ENCODE data around the gene CRYBA2.
A peak's percentile ranks its signal among the peaks of the same experiment; 100 is the strongest.

The CRYBA2 gene

GRCh38 chr2:218993345-218994315 is at the start of gene CRYBA2:
Gene CRYBA2 (minus strand): TSS chr2:218993422. CDS start chr2:218993176, 246 bp downstream.
- no peak for DNase-seq

GRCh38 chr2:219042750-219043149 is 49.5 kb upstream of the CRYBA2 start:
- H3K9me3 ChIP-seq (ENCODE audit: severe bottlenecking) = no peaks in the 10 kb centered on the region
- no peak overlapping the region for H3K27ac ChIP-seq
- no peak overlapping the region for H3K4me3 ChIP-seq (ENCODE audit: low read depth, low read length)
- DNase-seq = no peak
- H3K36me3 ChIP-seq = no peaks in the 10 kb centered on the region
- H3K27me3 ChIP-seq (ENCODE audit: insufficient read depth, low read depth, severe bottlenecking) = no peaks in the 10 kb centered on the region
- TF ChIP-seq CTCF (IDR thresholded peaks at IDR 0.05; ENCODE audit: low read depth, low read length) = no peak

More at GRCh38 chr2:218993345-218994315, at the start of gene CRYBA2:
- H3K27me3 ChIP-seq (ENCODE audit: insufficient read depth, low read depth, severe bottlenecking) = no peaks in the 10 kb centered on the region
- TF ChIP-seq CTCF (IDR thresholded peaks at IDR 0.05; ENCODE audit: low read depth, low read length) = no peak
- no peak within 1 kb of the TSS for H3K4me3 ChIP-seq (ENCODE audit: low read depth, low read length)
- H3K9me3 ChIP-seq (ENCODE audit: severe bottlenecking) = no peaks in the 10 kb centered on the region
- no peak within 1 kb of the TSS for H3K27ac ChIP-seq
- H3K36me3 ChIP-seq = no peaks in the 10 kb centered on the region

- Histone ChIP-seq H3K4me3 (ENCODE audit: low read depth, low read length) (no peak overlapping the region), H3K27ac (no peak overlapping the region), H3K27me3 (ENCODE audit: insufficient read depth, low read depth, severe bottlenecking) (no peaks in the 10 kb centered on the region), H3K36me3 (no peaks in the 10 kb centered on the region), H3K9me3 (ENCODE audit: severe bottlenecking) (no peaks in the 10 kb centered on the region)
- no peak for TF ChIP-seq CTCF (IDR thresholded peaks at IDR 0.05; ENCODE audit: low read depth, low read length)
- no peak for DNase-seq
Observed at GRCh38 chr2:219042157-219042556, 48.9 kb upstream of the CRYBA2 start.

- no peak for TF ChIP-seq CTCF (IDR thresholded peaks at IDR 0.05; ENCODE audit: low read depth, low read length)
- no peaks in the 10 kb centered on the region for H3K36me3 ChIP-seq
- H3K9me3 ChIP-seq (ENCODE audit: severe bottlenecking) = no peaks in the 10 kb centered on the region
- peak within 1 kb of the TSS; percentile 52 for H3K4me3 ChIP-seq (ENCODE audit: low read depth, low read length)
- DNase-seq = peak; percentile 61
- no peak within 1 kb of the TSS for H3K27ac ChIP-seq
- H3K27me3 ChIP-seq (ENCODE audit: insufficient read depth, low read depth, severe bottlenecking) = no peaks in the 10 kb centered on the region
Observed at GRCh38 chr2:219041252-219041651, 48.0 kb upstream of the CRYBA2 start, which contains the start of gene CFAP65. Gene CFAP65 (minus strand): TSS chr2:219041516. CDS start chr2:219039048, 2,468 bp downstream.

GRCh38 chr2:219038600-219038999 is 45.4 kb upstream of the CRYBA2 start:
- no peaks in the 10 kb centered on the region for H3K9me3 ChIP-seq (ENCODE audit: severe bottlenecking)
- no peak for DNase-seq
- no peak overlapping the region for H3K27ac ChIP-seq
- H3K4me3 ChIP-seq (ENCODE audit: low read depth, low read length) = no peak overlapping the region
- H3K36me3 ChIP-seq = no peaks in the 10 kb centered on the region
- H3K27me3 ChIP-seq (ENCODE audit: insufficient read depth, low read depth, severe bottlenecking) = no peaks in the 10 kb centered on the region
- no peak for TF ChIP-seq CTCF (IDR thresholded peaks at IDR 0.05; ENCODE audit: low read depth, low read length)
